ENCODE data around the gene KRTAP10-3. TPM values are rescaled to one million over a fixed set of nuclear protein-coding genes. Genes with fewer than 3 reads are reported as not detected.

KRTAP10-3 gene
- total and polyA plus RNA-seq, 2 of the 13 experiments (the other 11 are each of a cell fraction or from before 2014, with no cell fraction given), result not detected

- Histone ChIP-seq H3K4me1 (ENCODE audit: insufficient read depth, low read length) (0 out of 2 replicates have a peak, but pooled peaks cover 9% of the 10 kb centered on the region), H3K9ac (ENCODE audit: insufficient read depth, low read depth, low read length) (no peak overlapping the region), H2AFZ (ENCODE audit: low read length) (no peak overlapping the region), H4K20me1 (ENCODE audit: insufficient read depth, low read length) (no peaks in the 10 kb centered on the region), H3K4me2 (ENCODE audit: low read depth, low read length) (no peak overlapping the region), H3K4me3 (replicated peaks in 1 of 3; ENCODE audit: insufficient read depth in 1 of 3, low read depth in 2 of 3, low read length in 3 of 3) (no peak overlapping the region), H3K79me2 (ENCODE audit: insufficient read depth, low read length) (no peaks in the 10 kb centered on the region), H3K27ac (ENCODE audit: extremely low read length, insufficient read depth, low read length) (no peak overlapping the region), H3K36me3 (replicated peaks in 1 of 2; ENCODE audit: control insufficient read depth in 1 of 2, insufficient read depth in 2 of 2, low read length in 2 of 2) (no peaks in the 10 kb centered on the region), H3K9me3 (ENCODE audit: low read length) (peaks cover 8% of the 10 kb centered on the region; the same call in 1 of the 2 replicates), H3K27me3 (ENCODE audit: control insufficient read depth in 1 of 2, insufficient read depth in 2 of 2, low read length in 2 of 2) (peaks cover 0 to 9% of the 10 kb centered on the region in 2 experiments; a peak in 1 of 5 replicates)
- FAIRE-seq (no peak), ATAC-seq (no peak), DNase-seq (ENCODE audit: low spot score) (no peak)
- BruUV-seq (replicated peaks), result no TSS peak
- CTCF ChIA-PET (ENCODE audit: low intra/inter-chr PET ratio, low total read pairs), result no interaction called here
- WGBS (ENCODE audit: low lambda C conversion rate), result 23% methylated on average over 3 of the region's 3 CpGs
- intact Hi-C loops (cut with micrococcal nuclease; ENCODE audit: unreplicated experiment), result no loop called here
- in situ Hi-C loops (cut with HindIII; ENCODE audit: extremely low pct_ligation_motif_present, low pct_unique_long_range_greater_than_20kb), result no loop called here
- TF ChIP-seq, protein P1, sequence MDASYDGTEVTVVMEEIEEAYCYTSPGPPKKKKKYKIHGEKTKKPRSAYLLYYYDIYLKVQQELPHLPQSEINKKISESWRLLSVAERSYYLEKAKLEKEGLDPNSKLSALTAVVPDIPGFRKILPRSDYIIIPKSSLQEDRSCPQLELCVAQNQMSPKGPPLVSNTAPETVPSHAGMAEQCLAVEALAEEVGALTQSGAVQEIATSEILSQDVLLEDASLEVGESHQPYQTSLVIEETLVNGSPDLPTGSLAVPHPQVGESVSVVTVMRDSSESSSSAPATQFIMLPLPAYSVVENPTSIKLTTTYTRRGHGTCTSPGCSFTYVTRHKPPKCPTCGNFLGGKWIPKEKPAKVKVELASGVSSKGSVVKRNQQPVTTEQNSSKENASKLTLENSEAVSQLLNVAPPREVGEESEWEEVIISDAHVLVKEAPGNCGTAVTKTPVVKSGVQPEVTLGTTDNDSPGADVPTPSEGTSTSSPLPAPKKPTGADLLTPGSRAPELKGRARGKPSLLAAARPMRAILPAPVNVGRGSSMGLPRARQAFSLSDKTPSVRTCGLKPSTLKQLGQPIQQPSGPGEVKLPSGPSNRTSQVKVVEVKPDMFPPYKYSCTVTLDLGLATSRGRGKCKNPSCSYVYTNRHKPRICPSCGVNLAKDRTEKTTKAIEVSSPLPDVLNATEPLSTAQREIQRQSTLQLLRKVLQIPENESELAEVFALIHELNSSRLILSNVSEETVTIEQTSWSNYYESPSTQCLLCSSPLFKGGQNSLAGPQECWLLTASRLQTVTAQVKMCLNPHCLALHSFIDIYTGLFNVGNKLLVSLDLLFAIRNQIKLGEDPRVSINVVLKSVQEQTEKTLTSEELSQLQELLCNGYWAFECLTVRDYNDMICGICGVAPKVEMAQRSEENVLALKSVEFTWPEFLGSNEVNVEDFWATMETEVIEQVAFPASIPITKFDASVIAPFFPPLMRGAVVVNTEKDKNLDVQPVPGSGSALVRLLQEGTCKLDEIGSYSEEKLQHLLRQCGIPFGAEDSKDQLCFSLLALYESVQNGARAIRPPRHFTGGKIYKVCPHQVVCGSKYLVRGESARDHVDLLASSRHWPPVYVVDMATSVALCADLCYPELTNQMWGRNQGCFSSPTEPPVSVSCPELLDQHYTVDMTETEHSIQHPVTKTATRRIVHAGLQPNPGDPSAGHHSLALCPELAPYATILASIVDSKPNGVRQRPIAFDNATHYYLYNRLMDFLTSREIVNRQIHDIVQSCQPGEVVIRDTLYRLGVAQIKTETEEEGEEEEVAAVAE (CRISPR knock-in tag; IDR thresholded peaks at IDR 0.05; ENCODE audit: borderline replicate concordance), result no peak
- TF ChIP-seq AHR (CRISPR knock-in tag; IDR thresholded peaks at IDR 0.05) (no peak), POGZ (CRISPR knock-in tag; IDR thresholded peaks at IDR 0.05) (no peak)
- POLR2A ChIA-PET, result no interaction called here
These were observed 27.3 kb upstream of the KRTAP10-3 start for GRCh38 chr21:44585892-44586291.

DNA sequence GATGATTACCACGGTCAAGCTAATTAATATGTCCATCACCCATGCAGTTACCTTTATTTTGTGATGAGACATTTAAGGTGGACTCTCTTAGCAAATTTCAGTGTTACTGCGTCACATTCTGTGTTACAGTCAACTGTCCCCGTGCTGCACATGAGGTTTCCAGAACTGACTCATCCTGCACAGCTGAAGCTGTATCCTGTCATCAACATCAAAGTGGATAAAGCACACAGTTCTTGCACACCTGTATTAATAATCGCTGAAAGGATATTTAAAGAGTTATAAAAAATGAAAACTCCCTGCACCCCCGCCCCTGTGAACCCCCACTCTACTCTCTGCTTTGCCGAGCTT, 25.2 kb upstream of the KRTAP10-3 start:
- no peak for ATAC-seq
- FAIRE-seq, result no peak
- no peaks in the 10 kb centered on the region for H3K36me3 ChIP-seq (replicated peaks in 1 of 2; ENCODE audit: control insufficient read depth in 1 of 2, insufficient read depth in 2 of 2, low read length in 2 of 2)

More for the DNA sequence above, 25.2 kb upstream of the KRTAP10-3 start:
- DNase-seq (ENCODE audit: low spot score), result no peak
- POLR2A ChIA-PET, result no interaction called here
- no peaks in the 10 kb centered on the region for H4K20me1 ChIP-seq (ENCODE audit: insufficient read depth, low read length)
- no peaks in the 10 kb centered on the region for H3K4me1 ChIP-seq (ENCODE audit: insufficient read depth, low read length)
- WGBS (ENCODE audit: low lambda C conversion rate), result 20% methylated on average over 6 of the region's 6 CpGs
- no peak overlapping the region for H3K27ac ChIP-seq (ENCODE audit: extremely low read length, insufficient read depth, low read length)
- H3K9me3 ChIP-seq (ENCODE audit: low read length), result peaks cover 8% of the 10 kb centered on the region; the same call in 1 of the 2 replicates
- H3K9ac ChIP-seq (ENCODE audit: insufficient read depth, low read depth, low read length), result no peak overlapping the region
- H3K4me3 ChIP-seq (replicated peaks in 1 of 3; ENCODE audit: insufficient read depth in 1 of 3, low read depth in 2 of 3, low read length in 3 of 3), result no peak overlapping the region
- H3K27me3 ChIP-seq (ENCODE audit: control insufficient read depth in 1 of 2, insufficient read depth in 2 of 2, low read length in 2 of 2), result peaks cover 0 to 9% of the 10 kb centered on the region in 2 experiments; a peak in 1 of 5 replicates
- H3K79me2 ChIP-seq (ENCODE audit: insufficient read depth, low read length), result no peaks in the 10 kb centered on the region
- no TSS peak for BruUV-seq (replicated peaks)
- intact Hi-C loops (cut with micrococcal nuclease; ENCODE audit: unreplicated experiment) (no loop called here), in situ Hi-C loops (cut with HindIII; ENCODE audit: extremely low pct_ligation_motif_present, low pct_unique_long_range_greater_than_20kb) (no loop called here)
- H3K4me2 ChIP-seq (ENCODE audit: low read depth, low read length), result no peak overlapping the region
- CTCF ChIA-PET (ENCODE audit: low intra/inter-chr PET ratio, low total read pairs), result no interaction called here
- no peak overlapping the region for H2AFZ ChIP-seq (ENCODE audit: low read length)
- TF ChIP-seq, protein P2, sequence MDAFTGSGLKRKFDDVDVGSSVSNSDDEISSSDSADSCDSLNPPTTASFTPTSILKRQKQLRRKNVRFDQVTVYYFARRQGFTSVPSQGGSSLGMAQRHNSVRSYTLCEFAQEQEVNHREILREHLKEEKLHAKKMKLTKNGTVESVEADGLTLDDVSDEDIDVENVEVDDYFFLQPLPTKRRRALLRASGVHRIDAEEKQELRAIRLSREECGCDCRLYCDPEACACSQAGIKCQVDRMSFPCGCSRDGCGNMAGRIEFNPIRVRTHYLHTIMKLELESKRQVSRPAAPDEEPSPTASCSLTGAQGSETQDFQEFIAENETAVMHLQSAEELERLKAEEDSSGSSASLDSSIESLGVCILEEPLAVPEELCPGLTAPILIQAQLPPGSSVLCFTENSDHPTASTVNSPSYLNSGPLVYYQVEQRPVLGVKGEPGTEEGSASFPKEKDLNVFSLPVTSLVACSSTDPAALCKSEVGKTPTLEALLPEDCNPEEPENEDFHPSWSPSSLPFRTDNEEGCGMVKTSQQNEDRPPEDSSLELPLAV (CRISPR knock-in tag; conservative IDR thresholded peaks at IDR 0.05; ENCODE audit: low read depth), result no peak
- TF ChIP-seq PAF1 (CRISPR knock-in tag; IDR thresholded peaks at IDR 0.05), result no peak
- TF ChIP-seq, protein P3, sequence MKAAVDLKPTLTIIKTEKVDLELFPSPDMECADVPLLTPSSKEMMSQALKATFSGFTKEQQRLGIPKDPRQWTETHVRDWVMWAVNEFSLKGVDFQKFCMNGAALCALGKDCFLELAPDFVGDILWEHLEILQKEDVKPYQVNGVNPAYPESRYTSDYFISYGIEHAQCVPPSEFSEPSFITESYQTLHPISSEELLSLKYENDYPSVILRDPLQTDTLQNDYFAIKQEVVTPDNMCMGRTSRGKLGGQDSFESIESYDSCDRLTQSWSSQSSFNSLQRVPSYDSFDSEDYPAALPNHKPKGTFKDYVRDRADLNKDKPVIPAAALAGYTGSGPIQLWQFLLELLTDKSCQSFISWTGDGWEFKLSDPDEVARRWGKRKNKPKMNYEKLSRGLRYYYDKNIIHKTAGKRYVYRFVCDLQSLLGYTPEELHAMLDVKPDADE (CRISPR knock-in tag; IDR thresholded peaks at IDR 0.05), result no peak
- TF ChIP-seq HNF4G (IDR thresholded peaks at IDR 0.05; ENCODE audit: borderline replicate concordance, low read depth, low read length), result no peak
- no peak for TF ChIP-seq HNF4G (CRISPR knock-in tag; IDR thresholded peaks at IDR 0.05; ENCODE audit: borderline replicate concordance, low read depth)
- TF ChIP-seq ZNF446 (CRISPR knock-in tag; IDR thresholded peaks at IDR 0.05), result no peak
- TF ChIP-seq PRMT3 (CRISPR knock-in tag; IDR thresholded peaks at IDR 0.05; ENCODE audit: borderline replicate concordance, low read depth), result no peak
- 0 out of 2 replicates have a peak, but pooled peaks have one; percentile 6 for TF ChIP-seq FOSL2 (CRISPR knock-in tag; IDR thresholded peaks at IDR 0.05)
